NT2/D1 (cell line): ENCODE measurements around the gene HERPUD1.

Experiments used
- SUZ12 ChIP-seq: IDR thresholded peaks from 2 replicates; pipeline ENCODE4 v1.6.1; 2011; ENCODE audit not compliant: insufficient read length, insufficient read depth; ENCODE audit errors: extremely low read depth
- YY1 ChIP-seq: IDR thresholded peaks from 2 replicates; pipeline ENCODE4 v1.6.1; 2011; ENCODE audit not compliant: insufficient read length, insufficient read depth

- TF ChIP-seq YY1: no peak
- no peak for TF ChIP-seq SUZ12
Observed at GRCh38 chr16:56977823-56978430, 46.0 kb downstream of the HERPUD1 start.
